Hematopoietic multipotent progenitor cell treated with erythropoietin and hydrocortisone succinate and interleukin-3 and kit ligand, for 6 days (in vitro differentiated cells): Measurements from ENCODE around the gene HIGD1C.
"Not testable (repeated sequence)": the region's sequence is repeated elsewhere in the genome, so short reads cannot be mapped to it uniquely, and the experiment has no call there.

Experiments used
- DNase-seq: peaks from one replicate; pipeline ENCODE4 v3.0.0-alpha.2; 2015

The HIGD1C gene

GRCh38 chr12:50986966-50987737 is 34.8 kb downstream of the HIGD1C start:
- DNase-seq, result peak; percentile 76

- DNase-seq, result no peak
These were observed 35.7 kb downstream of the HIGD1C start for GRCh38 chr12:50988051-50988450.

GRCh38 chr12:50988871-50989270 is 36.5 kb downstream of the HIGD1C start:
- DNase-seq, result no peak

GRCh38 chr12:50990147-50990727 is 37.9 kb downstream of the HIGD1C start:
- no peak for DNase-seq

GRCh38 chr12:50990791-50991190 is 38.4 kb downstream of the HIGD1C start:
- no peak for DNase-seq

- DNase-seq, result no peak
These were observed 38.9 kb downstream of the HIGD1C start for GRCh38 chr12:50991291-50991690.

GRCh38 chr12:50992819-50993218 is 40.5 kb downstream of the HIGD1C start:
- DNase-seq, result no peak

GRCh38 chr12:50999093-50999492 is 46.7 kb downstream of the HIGD1C start:
- DNase-seq, result no peak

- no peak for DNase-seq
These were observed 47.9 kb downstream of the HIGD1C start for GRCh38 chr12:51000245-51000644.

- DNase-seq, result peak; percentile 33
These were observed 49.5 kb downstream of the HIGD1C start for GRCh38 chr12:51001799-51002198.

GRCh38 chr12:51004504-51004903 is 52.2 kb downstream of the HIGD1C start:
- no peak for DNase-seq

GRCh38 chr12:51005030-51005429 is 52.7 kb downstream of the HIGD1C start:
- no peak for DNase-seq

- DNase-seq, result no peak
These were observed 53.3 kb downstream of the HIGD1C start for GRCh38 chr12:51005671-51006070.

- DNase-seq, result no peak
These were observed 56.1 kb downstream of the HIGD1C start for GRCh38 chr12:51008329-51009055.

- DNase-seq, result peak; percentile 81
These were observed 56.7 kb downstream of the HIGD1C start for GRCh38 chr12:51009056-51009440.

GRCh38 chr12:51011955-51012354 is 59.6 kb downstream of the HIGD1C start:
- peak; percentile 40 for DNase-seq

GRCh38 chr12:51012570-51013236 is 60.4 kb downstream of the HIGD1C start:
- peak; percentile 72 for DNase-seq

- DNase-seq, result no peak
These were observed 61.1 kb downstream of the HIGD1C start for GRCh38 chr12:51013441-51013840.

GRCh38 chr12:51014467-51014866 is 62.1 kb downstream of the HIGD1C start:
- not testable (repeated sequence) for DNase-seq

- peak; percentile 64 for DNase-seq
These were observed 65.1 kb downstream of the HIGD1C start for GRCh38 chr12:51017452-51017851.

GRCh38 chr12:51018956-51019355 is 66.6 kb downstream of the HIGD1C start:
- DNase-seq, result no peak

- no peak for DNase-seq
These were observed 67.6 kb downstream of the HIGD1C start for GRCh38 chr12:51019927-51020326.
